Measurements from ENCODE around the gene AP3M1.

The AP3M1 gene

DNA sequence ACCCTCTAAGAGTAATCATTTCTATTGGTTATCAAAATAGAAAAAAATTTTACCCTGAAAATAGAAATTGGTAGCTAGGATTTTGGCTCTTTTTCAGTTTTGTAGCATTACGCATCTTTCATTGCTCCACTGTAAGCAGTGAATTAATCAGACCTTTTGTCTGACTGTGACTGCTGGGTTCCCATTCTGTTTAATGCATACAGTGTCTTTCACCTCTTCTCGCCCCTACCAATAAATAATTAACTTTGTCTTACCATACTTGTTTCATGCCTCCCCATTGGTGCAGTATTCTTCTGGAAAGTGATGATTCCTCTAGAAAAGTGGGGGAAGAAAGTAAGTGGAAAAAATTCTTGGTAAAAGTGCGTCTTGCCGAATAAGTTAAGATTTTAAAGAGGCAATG is 73.2 kb downstream of the AP3M1 start:
- DNase-seq, result no peak

DNA sequence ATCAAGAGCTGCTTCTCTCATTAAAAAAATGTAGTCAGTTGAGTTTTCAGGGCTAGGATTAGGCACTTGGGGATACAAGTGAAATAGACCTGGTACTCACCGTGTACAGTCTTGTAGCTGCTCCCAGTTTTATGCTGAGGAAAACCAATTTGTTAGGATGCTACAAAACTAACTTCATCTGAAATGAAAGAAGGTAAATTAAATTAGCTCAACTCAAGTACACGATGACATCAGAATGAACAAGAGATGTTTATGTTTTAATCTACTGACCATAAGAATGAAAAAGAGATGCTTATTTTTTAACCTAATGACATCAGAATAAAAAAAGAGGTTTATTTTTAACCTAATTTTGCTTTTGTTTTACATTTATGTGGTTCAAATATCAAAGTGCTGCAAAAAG is 73.7 kb downstream of the AP3M1 start:
- no peak for DNase-seq

DNA sequence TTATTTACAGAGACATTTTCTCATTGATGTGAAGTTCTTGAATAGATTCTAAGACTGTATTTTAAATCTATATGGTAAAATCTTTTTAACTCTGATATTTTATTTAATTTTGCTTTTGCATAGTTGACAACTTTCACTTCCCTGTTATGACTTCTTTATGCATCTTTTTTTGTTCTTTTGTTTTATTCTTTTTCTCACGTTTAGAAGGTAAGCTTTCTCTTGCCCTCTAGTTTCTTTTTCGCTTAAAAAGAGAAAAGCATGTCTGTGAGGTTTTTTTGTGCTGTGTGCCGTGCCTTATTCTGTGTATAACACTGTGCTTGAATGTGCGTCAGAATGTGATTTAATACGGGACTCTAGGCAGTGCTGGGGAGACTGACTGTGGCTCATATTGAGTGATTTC is 74.7 kb downstream of the AP3M1 start:
- no peak for DNase-seq

DNA sequence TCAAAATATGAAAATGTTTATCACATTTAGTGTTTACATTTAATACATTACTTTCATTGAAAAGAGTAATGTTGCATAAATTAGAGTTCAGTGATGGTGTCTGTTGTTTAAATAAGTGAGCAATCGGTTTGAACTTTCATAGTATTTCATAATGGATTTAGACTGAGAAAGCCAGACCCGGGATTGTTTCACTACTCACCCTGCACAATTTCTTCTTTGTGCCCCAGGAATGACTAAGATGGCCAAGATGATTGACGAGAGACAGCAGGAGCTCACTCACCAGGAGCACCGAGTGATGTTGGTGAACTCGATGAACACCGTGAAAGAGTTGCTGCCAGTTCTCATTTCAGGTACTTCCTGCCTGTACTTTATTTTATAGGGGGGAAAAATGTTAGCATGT is 78.1 kb downstream of the AP3M1 start:
- no peak for DNase-seq

DNA sequence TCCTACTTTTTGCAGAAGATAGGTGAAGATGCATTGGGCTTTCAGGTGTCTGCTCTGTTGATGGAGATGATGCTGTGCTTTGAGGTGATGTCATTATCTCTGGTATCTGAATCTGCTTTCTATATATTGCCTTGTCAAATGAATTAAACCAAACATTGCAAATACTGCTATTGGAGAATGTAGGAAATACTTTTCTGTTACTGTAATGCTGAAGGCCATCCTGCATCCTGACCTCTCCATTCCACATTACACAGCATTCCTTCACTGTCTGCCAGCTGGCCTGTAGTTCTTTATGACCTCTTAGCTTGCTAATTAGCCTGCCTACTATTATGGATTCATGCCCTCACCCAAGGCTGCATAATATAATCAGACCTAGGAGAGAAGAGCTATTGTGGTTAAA is 79.5 kb downstream of the AP3M1 start:
- DNase-seq, result no peak

All from activated CD8-positive, alpha-beta memory T cell treated with anti-CD3 and anti-CD28 coated beads, Interleukin-2, amount 50 U/mL, for 4 hours (primary cell).